Measurements from ENCODE around the gene RTBDN. TPM values are rescaled to one million over a fixed set of nuclear protein-coding genes. Genes with fewer than 3 reads are reported as not detected.

Gene RTBDN
- total and polyA plus RNA-seq, 2 of the 8 experiments (the other 6 are each of a cell fraction or from before 2014, with no cell fraction given), result 4.0 to 4.8 TPM

- Histone ChIP-seq H2BK20ac (ENCODE audit: low read length) (no peak overlapping the region), H3K23ac (ENCODE audit: insufficient read length) (no peak overlapping the region), H3K9me3 (ENCODE audit: insufficient read depth in 2 of 2, low read depth in 1 of 2, low read length in 1 of 2) (no peaks in the 10 kb centered on the region), H3K18ac (ENCODE audit: extremely low read depth, low read length) (peak overlapping the region; percentile 95; the same call in 1 of the 2 replicates), H2BK120ac (replicated peaks; ENCODE audit: low read depth, low read length) (no peak overlapping the region), H3K27ac (ENCODE audit: low read depth, low read length) (no peak overlapping the region), H3K36me3 (ENCODE audit: control insufficient read depth in 2 of 4, insufficient read depth in 4 of 4, low read length in 3 of 4) (no peaks in the 10 kb centered on the region; a peak in 1 of 8 replicates), H4K20me1 (replicated peaks in 1 of 2; ENCODE audit: control insufficient read depth in 1 of 2, insufficient read depth in 2 of 2, low read length in 2 of 2) (no peaks in the 10 kb centered on the region), H4K5ac (ENCODE audit: insufficient read length, low read depth, low read length) (no peak overlapping the region), H4K91ac (replicated peaks; ENCODE audit: insufficient read length, low read length) (peak overlapping the region; percentile 87), H2AFZ (ENCODE audit: low read length) (no peak overlapping the region), H3K4me1 (replicated peaks in 1 of 4; ENCODE audit: control insufficient read depth in 3 of 4, insufficient read depth in 4 of 4, low read length in 3 of 4) (peaks cover 9 to 40% (median 26%) of the 10 kb centered on the region in 4 experiments), H3K27me3 (replicated peaks in 1 of 4; ENCODE audit: control insufficient read depth in 3 of 4, extremely low read depth in 1 of 4, insufficient read depth in 3 of 4, low read length in 3 of 4) (peaks cover 0 to 18% (median 13%) of the 10 kb centered on the region in 4 experiments; a peak in 5 of 7 replicates), H3K4me3 (ENCODE audit: extremely low read depth in 1 of 4, insufficient read depth in 2 of 4, low read depth in 3 of 4, low read length in 4 of 4) (peak overlapping the region; percentile 46 to 71 (median 54)), H4K8ac (ENCODE audit: extremely low read depth, insufficient read depth, low read length) (peak overlapping the region; percentile 87), H3K56ac (replicated peaks; ENCODE audit: insufficient read length, low read depth, low read length) (peak overlapping the region; percentile 65), H3K4ac (replicated peaks; ENCODE audit: insufficient read length, low read depth, low read length) (peak overlapping the region; percentile 92), H3K14ac (ENCODE audit: insufficient read length) (no peak overlapping the region), H2BK5ac (ENCODE audit: low read depth, low read length) (peak overlapping the region; percentile 78; the same call in 1 of the 2 replicates), H2AK5ac (ENCODE audit: low read depth, low read length) (no peak overlapping the region), H2BK12ac (ENCODE audit: low read depth, low read length) (0 out of 2 replicates have a peak overlapping the region, but pooled peaks have one; percentile 68), H3K23me2 (ENCODE audit: low read depth, low read length) (peaks cover 29% of the 10 kb centered on the region), H3K79me2 (ENCODE audit: control insufficient read depth in 1 of 2, insufficient read depth in 2 of 2, low read length in 2 of 2) (no peaks in the 10 kb centered on the region), H3K79me1 (ENCODE audit: low read depth, low read length) (no peaks in the 10 kb centered on the region), H2BK15ac (ENCODE audit: low read length) (0 out of 2 replicates have a peak overlapping the region, but pooled peaks have one; percentile 61), H3K4me2 (ENCODE audit: insufficient read depth in 1 of 2, low read depth in 2 of 2, low read length in 2 of 2) (peak overlapping the region; percentile 74 to 97), H3K9ac (replicated peaks in 1 of 4; ENCODE audit: extremely low read depth in 1 of 4, low read depth in 3 of 4, low read length in 3 of 4) (peak overlapping the region in 3 of 4 experiments; percentile 45 to 63 (median 61); a peak in 5 of 7 replicates)
- DNase-seq (ENCODE audit: low read depth in 1 of 2, low spot score in 2 of 2), result no peak
- CTCF ChIA-PET (ENCODE audit: partially characterized antibody), result interaction anchor here (1.3 to 17.9 kb wide), 4 partner anchors 13 to 123 kb away, joined by 3 to 288 read pairs (median 146); a partner anchor contains a TSS
- TF ChIP-seq SIN3A (conservative IDR thresholded peaks at IDR 0.05 in 1 of 2, IDR thresholded peaks at IDR 0.05 in 1 of 2; ENCODE audit: low read depth in 1 of 2, low read length in 2 of 2) (no peak), POLR2A (IDR thresholded peaks at IDR 0.05; ENCODE audit: control extremely low read depth in 1 of 2, low read depth in 2 of 2, low read length in 2 of 2) (peak in 1 of 2 experiments; percentile 71; a peak in 1 of 3 replicates)
- no peak for FAIRE-seq
- 8% methylated on average over 22 of the region's 22 CpGs; no CpG with 5 or more reads in 1 of the 2 experiments for WGBS, 2 experiments (ENCODE audit: extremely low coverage in 1 of 2, insufficient coverage in 1 of 2, insufficient read length in 1 of 2, insufficient replicate concordance in 2 of 2, low coverage in 1 of 2, low lambda C conversion rate in 2 of 2, missing lambda C conversion rate in 1 of 2)
- POLR2A ChIA-PET (ENCODE audit: partially characterized antibody), result interaction anchor here (0.7 to 15.2 kb wide), 24 partner anchors 7 to 359 kb away, joined by 3 to 317 read pairs (median 4); partner anchors contain the start of genes GET3, HOOK2, PRDX2 and RTBDN
Observed at GRCh38 chr19:12792853-12793289, 41.5 kb downstream of the RTBDN start.

Data from H1 (cell line).